ENCODE results near the gene PGAM2.

PGAM2 gene

DNA sequence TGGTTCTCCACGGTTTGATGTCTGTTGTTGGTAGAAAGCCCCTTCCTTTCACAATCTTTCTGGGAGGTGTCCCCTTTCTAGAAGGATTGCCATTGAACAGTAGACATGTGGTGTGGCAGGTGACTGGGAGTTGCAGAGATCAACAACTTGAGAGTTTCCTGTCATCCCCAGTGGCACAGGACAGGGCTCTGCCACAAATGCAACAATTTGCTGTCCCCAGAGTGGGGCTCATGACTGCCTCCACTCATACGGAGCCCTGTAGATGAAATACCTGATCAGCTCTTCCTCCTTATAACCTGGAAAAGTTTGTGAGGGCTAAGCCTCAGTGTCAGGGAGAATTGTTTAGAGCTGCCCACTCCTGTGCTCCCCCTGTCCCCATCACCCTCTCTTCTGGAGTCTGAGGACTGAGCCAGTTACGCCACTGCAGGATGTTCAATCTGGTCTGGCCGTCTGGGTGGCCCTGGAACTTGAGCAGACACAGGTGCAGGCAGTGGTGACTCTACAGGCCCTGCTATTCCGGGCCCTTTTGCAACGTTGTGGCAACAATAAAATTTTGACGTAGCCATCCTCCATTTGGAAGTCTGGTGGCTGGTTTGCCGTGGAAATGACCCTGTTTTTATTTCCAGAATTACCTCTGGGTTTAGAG, 14.3 kb downstream of the PGAM2 start:
- Histone ChIP-seq H3F3A (ENCODE audit: low read depth) (no peaks in the 10 kb centered on the region), H3K9me2 (replicated peaks; ENCODE audit: low read depth, low read length) (no peaks in the 10 kb centered on the region), H4K20me1 (ENCODE audit: insufficient read depth, low read length, poor library complexity, severe bottlenecking) (peaks cover 19% of the 10 kb centered on the region), H3K9ac (ENCODE audit: low read depth, low read length, poor library complexity, severe bottlenecking) (no peak overlapping the region), H2AFZ (ENCODE audit: low read length) (no peak overlapping the region), H3K4me3 (ENCODE audit: low read length, poor library complexity, severe bottlenecking) (no peak overlapping the region), H3K4me1 (ENCODE audit: insufficient read depth, low read length, poor library complexity, severe bottlenecking) (peaks cover 22% of the 10 kb centered on the region), H3K36me3 (ENCODE audit: insufficient read depth, low read length) (peaks cover 35% of the 10 kb centered on the region; the same call in 1 of the 2 replicates), H3K4me2 (ENCODE audit: low read depth, low read length, poor library complexity, severe bottlenecking) (no peak overlapping the region), H3K27me3 (ENCODE audit: insufficient read depth, low read length, poor library complexity, severe bottlenecking) (no peaks in the 10 kb centered on the region), H3K79me2 (ENCODE audit: insufficient read depth, low read length) (peaks cover 52% of the 10 kb centered on the region), H3K9me3 (ENCODE audit: insufficient read depth, low read depth, low read length) (no peaks in the 10 kb centered on the region)
- TF ChIP-seq, protein P1, sequence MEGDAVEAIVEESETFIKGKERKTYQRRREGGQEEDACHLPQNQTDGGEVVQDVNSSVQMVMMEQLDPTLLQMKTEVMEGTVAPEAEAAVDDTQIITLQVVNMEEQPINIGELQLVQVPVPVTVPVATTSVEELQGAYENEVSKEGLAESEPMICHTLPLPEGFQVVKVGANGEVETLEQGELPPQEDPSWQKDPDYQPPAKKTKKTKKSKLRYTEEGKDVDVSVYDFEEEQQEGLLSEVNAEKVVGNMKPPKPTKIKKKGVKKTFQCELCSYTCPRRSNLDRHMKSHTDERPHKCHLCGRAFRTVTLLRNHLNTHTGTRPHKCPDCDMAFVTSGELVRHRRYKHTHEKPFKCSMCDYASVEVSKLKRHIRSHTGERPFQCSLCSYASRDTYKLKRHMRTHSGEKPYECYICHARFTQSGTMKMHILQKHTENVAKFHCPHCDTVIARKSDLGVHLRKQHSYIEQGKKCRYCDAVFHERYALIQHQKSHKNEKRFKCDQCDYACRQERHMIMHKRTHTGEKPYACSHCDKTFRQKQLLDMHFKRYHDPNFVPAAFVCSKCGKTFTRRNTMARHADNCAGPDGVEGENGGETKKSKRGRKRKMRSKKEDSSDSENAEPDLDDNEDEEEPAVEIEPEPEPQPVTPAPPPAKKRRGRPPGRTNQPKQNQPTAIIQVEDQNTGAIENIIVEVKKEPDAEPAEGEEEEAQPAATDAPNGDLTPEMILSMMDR (conservative IDR thresholded peaks at IDR 0.05; ENCODE audit: low read length): no peak
- TF ChIP-seq EZH2phosphoT487 (IDR thresholded peaks at IDR 0.05; ENCODE audit: borderline replicate concordance): no peak

DNA sequence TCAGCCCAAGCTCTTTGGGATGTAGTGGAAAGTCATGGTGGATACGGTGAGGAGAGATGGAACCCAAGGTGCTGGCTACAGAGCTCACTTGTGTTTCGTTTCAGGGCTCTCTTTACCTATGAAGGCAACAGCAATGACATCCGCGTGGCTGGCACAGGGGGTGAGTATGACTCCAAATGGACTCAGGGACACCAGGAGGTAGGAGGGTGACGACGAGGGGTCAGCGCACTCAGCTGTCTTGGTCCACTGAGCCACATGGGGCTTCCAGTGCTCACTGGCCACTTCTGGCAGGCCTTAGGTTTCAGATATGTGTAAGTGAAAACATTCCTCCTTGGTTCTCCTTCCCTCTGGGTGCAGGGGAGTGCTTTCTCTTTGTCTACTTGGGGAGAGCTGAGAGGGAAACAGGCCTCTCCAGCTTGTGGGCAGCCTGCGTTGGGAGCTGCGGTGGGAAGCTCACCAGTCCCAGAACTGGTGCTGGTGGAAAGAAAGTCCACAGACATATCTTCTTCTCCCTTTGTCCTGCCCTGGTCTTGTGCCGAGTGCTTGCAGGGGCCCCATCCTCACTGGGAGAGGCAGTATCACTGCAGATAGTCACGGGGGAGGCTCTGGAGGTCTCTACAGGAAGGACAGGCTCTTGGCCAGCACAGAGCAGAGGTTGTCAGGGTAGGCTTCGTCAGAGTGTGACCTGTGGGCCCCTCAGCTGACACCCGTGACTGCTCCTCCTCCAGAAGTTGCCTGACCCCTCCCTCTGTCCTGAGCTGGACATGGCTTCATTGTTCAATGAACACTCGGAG, 15.0 kb downstream of the PGAM2 start:
- Histone ChIP-seq H3K27me3 (ENCODE audit: insufficient read depth, low read length, poor library complexity, severe bottlenecking) (no peaks in the 10 kb centered on the region), H4K20me1 (ENCODE audit: insufficient read depth, low read length, poor library complexity, severe bottlenecking) (peaks cover 26% of the 10 kb centered on the region), H3K4me3 (ENCODE audit: low read length, poor library complexity, severe bottlenecking) (no peak overlapping the region), H3K9ac (ENCODE audit: low read depth, low read length, poor library complexity, severe bottlenecking) (no peak overlapping the region), H3K4me1 (ENCODE audit: insufficient read depth, low read length, poor library complexity, severe bottlenecking) (peaks cover 29% of the 10 kb centered on the region), H3K79me2 (ENCODE audit: insufficient read depth, low read length) (peaks cover 56% of the 10 kb centered on the region), H3K9me2 (replicated peaks; ENCODE audit: low read depth, low read length) (no peaks in the 10 kb centered on the region), H3K36me3 (ENCODE audit: insufficient read depth, low read length) (peaks cover 35% of the 10 kb centered on the region; the same call in 1 of the 2 replicates), H3K4me2 (ENCODE audit: low read depth, low read length, poor library complexity, severe bottlenecking) (peak overlapping the region; percentile 10), H2AFZ (ENCODE audit: low read length) (no peak overlapping the region), H3K9me3 (ENCODE audit: insufficient read depth, low read depth, low read length) (no peaks in the 10 kb centered on the region), H3F3A (ENCODE audit: low read depth) (no peaks in the 10 kb centered on the region)
- no peak for TF ChIP-seq EZH2phosphoT487 (IDR thresholded peaks at IDR 0.05; ENCODE audit: borderline replicate concordance)
- TF ChIP-seq, protein P1 (conservative IDR thresholded peaks at IDR 0.05; ENCODE audit: low read length): no peak

DNA sequence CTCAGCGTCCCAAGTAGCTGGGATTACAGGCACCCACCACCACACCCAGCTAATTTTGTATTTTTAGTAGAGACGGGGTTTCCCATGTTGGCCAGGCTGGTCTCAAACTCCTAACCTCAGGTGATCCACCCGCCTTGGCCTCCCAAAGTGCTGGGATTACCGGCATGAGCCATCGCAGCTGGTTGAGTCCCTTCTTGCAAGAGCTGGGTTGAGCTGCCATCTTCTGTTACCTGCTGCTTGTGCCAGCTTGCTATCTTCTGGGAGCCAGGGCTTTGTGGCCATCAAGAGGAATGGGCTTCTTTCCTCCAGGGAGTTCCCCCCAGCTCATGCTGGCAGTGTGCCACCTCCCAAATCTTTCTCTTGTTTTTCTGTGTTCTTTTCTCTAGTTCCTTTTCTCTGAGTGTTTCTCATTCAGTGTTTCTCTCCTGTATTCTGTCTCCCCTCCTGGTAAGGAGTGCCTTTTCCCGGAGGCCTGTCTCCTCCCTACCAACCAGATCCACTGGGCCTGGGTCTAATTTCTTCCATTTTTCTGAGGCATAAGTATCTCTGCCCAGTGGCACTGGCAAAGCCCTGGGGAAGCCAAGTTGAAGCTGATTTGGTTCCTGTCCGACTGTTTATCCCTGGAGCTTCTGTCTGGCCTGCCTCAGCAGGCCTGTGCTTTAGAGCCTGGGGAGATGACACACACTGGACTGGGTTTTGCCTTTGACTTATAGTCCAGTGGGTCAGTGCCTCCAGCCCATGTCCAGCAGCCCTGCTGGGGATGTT, 17.2 kb downstream of the PGAM2 start:
- peaks cover 29% of the 10 kb centered on the region for H4K20me1 ChIP-seq (ENCODE audit: insufficient read depth, low read length, poor library complexity, severe bottlenecking)
- peaks cover 31% of the 10 kb centered on the region; the same call in 1 of the 2 replicates for H3K36me3 ChIP-seq (ENCODE audit: insufficient read depth, low read length)
- peaks cover 65% of the 10 kb centered on the region for H3K79me2 ChIP-seq (ENCODE audit: insufficient read depth, low read length)
- TF ChIP-seq, protein P1 (conservative IDR thresholded peaks at IDR 0.05; ENCODE audit: low read length): no peak
- no peak for TF ChIP-seq EZH2phosphoT487 (IDR thresholded peaks at IDR 0.05; ENCODE audit: borderline replicate concordance)
- no peak overlapping the region for H3K4me3 ChIP-seq (ENCODE audit: low read length, poor library complexity, severe bottlenecking)
- no peaks in the 10 kb centered on the region for H3K9me2 ChIP-seq (replicated peaks; ENCODE audit: low read depth, low read length)
- no peak overlapping the region for H3K9ac ChIP-seq (ENCODE audit: low read depth, low read length, poor library complexity, severe bottlenecking)
- H3K27me3 ChIP-seq (ENCODE audit: insufficient read depth, low read length, poor library complexity, severe bottlenecking): no peaks in the 10 kb centered on the region
- peaks cover 36% of the 10 kb centered on the region for H3K4me1 ChIP-seq (ENCODE audit: insufficient read depth, low read length, poor library complexity, severe bottlenecking)
- H3K4me2 ChIP-seq (ENCODE audit: low read depth, low read length, poor library complexity, severe bottlenecking): peak overlapping the region; percentile 15
- no peak overlapping the region for H2AFZ ChIP-seq (ENCODE audit: low read length)
- H3K9me3 ChIP-seq (ENCODE audit: insufficient read depth, low read depth, low read length): no peaks in the 10 kb centered on the region
- H3F3A ChIP-seq (ENCODE audit: low read depth): no peaks in the 10 kb centered on the region
